Loucy (cell line): Measurements from ENCODE around the gene PHF19.

Source experiments
- EZH2phosphoT487 ChIP-seq: fragments of 200-600 bp; IDR thresholded peaks from 2 replicates; pipeline ENCODE4 v1.6.1; 2018; ENCODE audit warnings: antibody characterized with exemption, mild to moderate bottlenecking, moderate library complexity, borderline replicate concordance
- TF ChIP-seq, protein P1 (sequence below): fragments of 200-600 bp; sonication (generic); conservative IDR thresholded peaks from 2 replicates; pipeline ENCODE4 v1.5.1; 2014; ENCODE audit warnings: mild to moderate bottlenecking, antibody characterized with exemption, low read length

DNA sequence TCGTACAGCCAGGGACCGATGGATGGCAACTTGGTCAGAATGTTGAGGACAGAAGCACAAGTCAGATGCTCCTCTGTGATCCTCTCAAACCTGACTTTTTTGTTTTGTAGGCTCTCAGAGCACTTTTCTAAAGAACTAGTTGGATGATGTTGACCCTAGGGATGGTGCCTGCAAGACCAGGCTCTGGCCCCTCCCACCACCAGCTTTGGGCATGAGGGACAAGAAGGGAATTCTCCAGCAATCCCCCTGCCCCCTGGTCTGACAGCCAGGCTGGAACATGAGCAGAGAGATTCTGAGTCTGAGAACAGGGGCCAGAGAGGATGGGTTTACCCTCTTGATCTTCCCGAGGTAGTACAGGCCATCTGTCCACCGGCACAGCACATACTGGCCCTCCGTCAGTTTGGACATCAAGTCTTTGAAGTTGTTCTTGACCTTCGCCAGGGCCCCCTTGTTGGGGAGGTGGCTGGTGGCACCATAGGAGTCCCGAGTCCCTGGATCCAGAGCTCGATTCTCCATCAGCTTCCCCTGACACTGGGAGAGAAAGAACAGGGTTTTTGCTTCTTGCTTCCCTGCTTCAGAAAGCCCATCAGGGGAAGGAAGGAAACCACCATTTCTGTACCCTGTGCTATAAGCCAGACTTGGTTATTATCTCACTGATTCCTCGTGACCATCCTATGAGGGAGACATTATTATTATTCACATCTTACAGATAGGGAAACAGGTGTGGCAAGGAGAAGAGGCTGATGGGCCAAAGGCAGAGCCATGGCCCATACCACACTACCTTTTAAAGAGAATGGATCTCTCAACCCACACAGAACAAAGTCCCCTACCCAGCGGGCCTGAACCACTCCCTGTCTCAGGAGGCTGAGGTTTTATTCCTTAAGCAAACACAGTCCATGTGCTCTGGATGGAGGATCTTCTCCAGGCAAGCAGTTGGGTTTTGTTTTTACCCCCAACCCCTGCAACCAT lies 2.5 kb downstream of the PHF19 start:
- TF ChIP-seq, protein P1, sequence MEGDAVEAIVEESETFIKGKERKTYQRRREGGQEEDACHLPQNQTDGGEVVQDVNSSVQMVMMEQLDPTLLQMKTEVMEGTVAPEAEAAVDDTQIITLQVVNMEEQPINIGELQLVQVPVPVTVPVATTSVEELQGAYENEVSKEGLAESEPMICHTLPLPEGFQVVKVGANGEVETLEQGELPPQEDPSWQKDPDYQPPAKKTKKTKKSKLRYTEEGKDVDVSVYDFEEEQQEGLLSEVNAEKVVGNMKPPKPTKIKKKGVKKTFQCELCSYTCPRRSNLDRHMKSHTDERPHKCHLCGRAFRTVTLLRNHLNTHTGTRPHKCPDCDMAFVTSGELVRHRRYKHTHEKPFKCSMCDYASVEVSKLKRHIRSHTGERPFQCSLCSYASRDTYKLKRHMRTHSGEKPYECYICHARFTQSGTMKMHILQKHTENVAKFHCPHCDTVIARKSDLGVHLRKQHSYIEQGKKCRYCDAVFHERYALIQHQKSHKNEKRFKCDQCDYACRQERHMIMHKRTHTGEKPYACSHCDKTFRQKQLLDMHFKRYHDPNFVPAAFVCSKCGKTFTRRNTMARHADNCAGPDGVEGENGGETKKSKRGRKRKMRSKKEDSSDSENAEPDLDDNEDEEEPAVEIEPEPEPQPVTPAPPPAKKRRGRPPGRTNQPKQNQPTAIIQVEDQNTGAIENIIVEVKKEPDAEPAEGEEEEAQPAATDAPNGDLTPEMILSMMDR = no peak
- TF ChIP-seq EZH2phosphoT487 = no peak
